GM18499 (cell line): ENCODE measurements around the gene PPP4R4.
"Not testable (repeated sequence)": the region's sequence is repeated elsewhere in the genome, so short reads cannot be mapped to it uniquely, and the experiment has no call there.

Experiments used
- ATAC-seq: cut with Tn5 transposase; IDR thresholded peaks from one replicate; pipeline ENCODE4 v1.9.1; 2021; ENCODE audit warnings: moderate number of reproducible peaks; ENCODE audit not compliant: insufficient read depth, unreplicated experiment

The PPP4R4 gene

GRCh38 chr14:94296181-94296545 lies 122.0 kb downstream of the PPP4R4 start:
- not testable (repeated sequence) for ATAC-seq

- no peak for ATAC-seq
These were observed 124.0 kb downstream of the PPP4R4 start for GRCh38 chr14:94298130-94298529.

GRCh38 chr14:94303111-94303510 lies 129.0 kb downstream of the PPP4R4 start:
- ATAC-seq, result no peak

- no peak for ATAC-seq
These were observed 130.1 kb downstream of the PPP4R4 start for GRCh38 chr14:94304243-94304642.

GRCh38 chr14:94305620-94306019 lies 131.5 kb downstream of the PPP4R4 start:
- no peak for ATAC-seq

- no peak for ATAC-seq
These were observed 132.2 kb downstream of the PPP4R4 start for GRCh38 chr14:94306047-94306978.

GRCh38 chr14:94307410-94307992 lies 133.4 kb downstream of the PPP4R4 start:
- ATAC-seq, result no peak

GRCh38 chr14:94309721-94310120 lies 135.6 kb downstream of the PPP4R4 start:
- no peak for ATAC-seq

- ATAC-seq, result no peak
These were observed 136.1 kb downstream of the PPP4R4 start for GRCh38 chr14:94310248-94310647.

- no peak for ATAC-seq
These were observed 138.5 kb downstream of the PPP4R4 start for GRCh38 chr14:94312481-94313246.

GRCh38 chr14:94313991-94314655 lies 140.0 kb downstream of the PPP4R4 start:
- ATAC-seq, result no peak

- ATAC-seq, result no peak
These were observed 140.8 kb downstream of the PPP4R4 start for GRCh38 chr14:94314890-94315289.

GRCh38 chr14:94316692-94317091 lies 142.6 kb downstream of the PPP4R4 start:
- no peak for ATAC-seq

GRCh38 chr14:94317259-94317658 lies 143.1 kb downstream of the PPP4R4 start:
- ATAC-seq, result no peak

GRCh38 chr14:94320243-94320642 lies 146.1 kb downstream of the PPP4R4 start:
- ATAC-seq, result no peak

- ATAC-seq, result no peak
These were observed 147.5 kb downstream of the PPP4R4 start for GRCh38 chr14:94321421-94322271.

GRCh38 chr14:94322648-94323570 lies 148.8 kb downstream of the PPP4R4 start, which contains the start of gene SERPINA6:
Gene SERPINA6 (minus strand): TSS chr14:94323336. CDS start chr14:94314648, 8,688 bp downstream.
- no peak for ATAC-seq

GRCh38 chr14:94328196-94328595 lies 154.1 kb downstream of the PPP4R4 start:
- ATAC-seq, result no peak
